Right renal cortex interstitium (tissue), 3 donors: ENCODE measurements around the gene MAPT. TPM values are rescaled to one million over a fixed set of nuclear protein-coding genes. Genes with fewer than 3 reads are reported as not detected.

Experiments used
- DNase-seq, 3 donors: peaks; one replicate each; pipeline ENCODE4 v3.0.0-alpha.2; 2013; ENCODE audit warnings: low read depth in 3 of 3, low spot score in 2 of 3
- polyA plus RNA-seq, 3 donors: library from polyadenylated mRNA; unstranded; fragments of 120-200 nt; gene quantifications; one replicate each; pipeline ENCODE4 v1.2.1, GENCODE V29; 2013; ENCODE audit not compliant: insufficient read length in 3 of 3

MAPT gene
- polyA plus RNA-seq, 3 donors: 7.7 to 11.3 (median 9.5) TPM

DNA sequence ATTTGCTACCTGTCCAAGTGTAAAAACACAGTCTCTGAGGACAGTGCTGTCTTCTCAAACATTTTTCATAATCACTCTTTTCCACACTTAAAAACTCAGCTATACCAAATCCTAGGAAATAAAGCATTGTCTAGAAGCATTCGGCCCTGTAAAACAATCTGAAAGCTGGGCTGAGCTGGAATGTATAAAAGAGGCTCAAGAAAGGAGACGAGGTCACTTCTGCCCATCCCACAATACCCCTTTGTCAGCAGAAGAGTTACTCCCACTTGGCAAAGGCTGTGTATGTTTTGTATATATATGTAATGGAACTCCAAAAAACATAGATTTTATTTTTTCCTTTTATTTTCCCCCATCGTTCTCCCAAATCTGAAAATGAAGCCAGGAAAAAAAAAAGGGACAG lies 148.6 kb downstream of the MAPT start:
- DNase-seq: no peak

DNA sequence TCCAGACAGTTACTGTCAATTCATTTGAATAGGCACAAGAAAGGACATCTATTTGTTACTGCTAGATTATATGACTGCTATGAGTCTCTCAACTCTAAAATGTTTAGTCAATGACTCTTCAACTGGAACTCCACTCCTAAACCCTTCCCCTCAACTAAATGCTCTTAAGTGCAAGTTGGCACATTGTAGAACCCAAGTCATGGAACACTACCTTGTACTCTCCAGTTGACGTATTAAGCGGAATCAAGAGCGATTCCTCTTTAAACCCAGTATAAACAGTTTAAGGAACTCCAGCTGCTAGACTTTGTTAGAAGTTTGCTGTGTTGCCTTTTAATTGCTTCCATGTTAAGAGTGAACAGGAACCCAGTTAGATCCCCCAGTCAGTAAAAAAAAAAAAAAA lies 149.3 kb downstream of the MAPT start:
- no peak for DNase-seq

DNA sequence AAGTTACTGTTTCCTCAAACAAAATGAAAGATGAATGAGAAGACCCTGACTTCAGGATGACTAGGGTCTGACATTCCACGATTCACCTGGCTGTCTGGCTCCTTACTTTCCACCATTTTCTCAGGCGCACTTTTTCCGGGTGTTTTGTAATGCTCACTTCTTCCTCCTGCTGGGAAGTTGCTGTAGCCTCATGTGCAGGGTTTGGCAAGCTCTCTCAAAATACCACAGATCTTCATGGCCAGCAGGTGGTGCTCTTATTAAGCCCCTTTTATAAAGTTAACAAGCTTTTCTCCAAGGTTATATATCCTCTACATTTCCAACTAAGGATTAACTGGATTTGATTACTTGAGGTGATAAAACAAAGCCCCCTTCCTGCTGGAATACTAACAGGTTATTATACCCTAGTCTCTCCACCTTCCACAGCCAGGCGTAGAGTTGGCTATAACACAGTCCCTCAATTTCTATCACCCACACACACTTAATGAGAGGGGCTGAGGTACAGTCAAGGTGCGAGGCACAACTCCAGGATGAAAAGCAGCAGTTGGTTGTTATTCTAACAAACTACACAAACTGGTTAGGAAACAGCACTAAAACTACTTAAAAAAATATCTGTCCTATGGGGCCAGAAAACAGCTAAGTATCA lies 150.1 kb downstream of the MAPT start:
- DNase-seq: peak; percentile 62 to 68 (median 66)

DNA sequence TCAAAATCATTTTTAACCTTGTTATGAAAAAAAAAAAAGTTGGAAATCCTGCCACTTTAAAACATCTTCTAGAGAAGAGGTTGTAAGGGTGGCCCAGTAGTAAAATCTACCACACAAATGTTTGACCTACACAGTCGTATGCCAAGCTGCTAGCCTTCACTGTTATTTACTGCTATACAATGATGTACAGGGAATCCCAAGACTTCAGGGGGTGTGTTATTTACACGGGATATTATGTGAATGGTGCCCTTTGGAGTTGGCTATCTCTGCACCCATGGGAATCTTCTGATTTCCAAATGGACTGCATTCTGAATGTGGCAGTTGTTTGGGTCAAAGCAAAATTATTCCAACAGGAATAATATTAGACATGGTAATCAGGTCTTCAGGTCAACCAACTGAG lies 150.6 kb downstream of the MAPT start:
- DNase-seq: no peak

DNA sequence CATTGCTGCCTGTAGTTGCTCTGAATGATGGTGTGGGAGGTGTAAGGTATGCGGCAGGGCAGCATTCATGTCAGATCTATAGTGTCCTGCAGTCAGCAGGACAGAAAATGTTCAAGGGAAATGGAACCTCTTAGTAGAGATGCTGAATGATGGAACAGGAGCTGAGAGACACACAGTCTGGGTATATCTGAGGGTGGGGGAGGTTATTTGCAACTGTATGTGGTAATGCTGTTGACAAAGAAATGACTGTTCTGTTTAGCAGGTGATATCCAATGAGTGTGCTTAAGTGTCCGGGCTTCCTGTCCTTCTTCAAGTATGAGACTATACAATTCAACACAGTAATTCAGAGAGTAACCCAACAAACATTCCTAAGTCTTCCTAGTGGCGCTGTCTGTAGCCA lies 151.3 kb downstream of the MAPT start:
- no peak for DNase-seq

DNA sequence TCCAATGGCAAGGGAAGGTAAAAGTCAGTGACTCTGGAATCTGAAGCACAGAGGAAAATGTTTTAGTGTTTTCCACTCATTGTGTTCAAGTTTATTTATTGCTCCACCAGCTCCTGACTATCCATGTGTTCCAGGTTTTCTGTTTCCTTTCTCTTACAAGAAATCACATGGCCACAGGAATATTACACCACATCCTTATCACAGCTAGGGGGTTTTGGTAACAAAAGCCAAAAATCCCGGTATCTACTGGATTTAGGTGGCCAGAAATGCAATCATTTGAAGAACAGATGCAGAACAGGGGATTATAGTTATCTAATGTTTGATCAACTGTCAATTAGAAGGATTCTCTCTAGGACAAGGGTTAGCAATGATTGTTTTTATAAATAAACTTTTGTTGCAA lies 152.6 kb downstream of the MAPT start:
- no peak for DNase-seq

DNA sequence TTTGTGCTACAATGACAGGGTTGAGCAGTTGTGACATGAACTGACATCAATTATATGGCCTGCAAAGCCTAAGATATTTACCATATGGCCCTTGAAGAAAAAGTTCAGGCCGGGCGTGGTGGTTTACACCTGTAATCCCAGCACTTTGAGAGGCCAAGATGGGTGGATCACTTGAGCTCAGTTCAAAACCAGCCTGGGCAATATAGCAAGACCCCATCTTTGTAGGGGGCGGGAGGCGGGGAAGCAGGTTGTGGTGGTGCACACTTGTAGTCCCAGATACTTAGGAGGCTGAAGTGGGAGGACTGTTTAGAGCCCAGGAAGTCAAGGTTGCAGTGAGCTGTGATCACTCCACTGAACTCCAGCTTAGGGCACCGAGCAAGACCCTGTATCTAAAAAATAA lies 153.0 kb downstream of the MAPT start:
- DNase-seq: no peak

DNA sequence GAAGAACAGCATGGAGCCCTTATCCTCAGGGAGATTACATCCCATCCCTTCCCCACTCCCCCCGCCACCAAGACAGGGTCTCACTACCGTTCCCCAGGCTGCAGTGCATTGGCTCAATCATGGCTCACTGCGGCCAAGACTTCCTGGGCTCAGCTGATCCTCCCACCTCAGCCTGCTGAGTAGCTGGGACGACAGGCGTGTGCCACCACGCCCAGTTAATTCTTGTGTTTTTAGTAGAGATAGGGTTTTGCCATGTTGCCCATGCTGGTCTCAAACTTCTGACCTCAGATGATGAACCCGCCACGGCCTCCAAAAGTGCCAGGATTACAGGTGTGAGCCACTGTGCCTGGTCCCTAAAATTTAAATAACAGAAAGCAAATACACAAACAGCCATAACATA lies 153.5 kb downstream of the MAPT start:
- DNase-seq: no peak

DNA sequence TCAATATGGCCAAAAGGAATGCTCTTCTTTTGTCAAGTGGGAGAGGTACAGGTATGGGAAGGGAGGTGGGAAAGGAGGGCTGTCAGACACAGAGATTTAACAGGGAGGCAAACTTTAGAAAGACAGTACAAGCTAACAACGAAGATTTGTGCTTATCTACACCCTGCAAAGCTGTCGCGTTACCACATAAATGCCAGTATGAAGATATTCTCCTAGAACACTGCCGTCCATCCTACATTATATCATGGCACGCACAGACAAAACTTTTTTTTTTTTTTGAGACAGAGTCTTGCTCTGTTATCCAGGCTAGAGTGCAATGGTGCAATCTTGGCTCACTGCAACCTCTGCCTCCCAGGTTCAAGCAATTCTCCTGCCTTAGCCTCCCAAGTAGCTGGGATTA lies 155.3 kb downstream of the MAPT start:
- no peak for DNase-seq

DNA sequence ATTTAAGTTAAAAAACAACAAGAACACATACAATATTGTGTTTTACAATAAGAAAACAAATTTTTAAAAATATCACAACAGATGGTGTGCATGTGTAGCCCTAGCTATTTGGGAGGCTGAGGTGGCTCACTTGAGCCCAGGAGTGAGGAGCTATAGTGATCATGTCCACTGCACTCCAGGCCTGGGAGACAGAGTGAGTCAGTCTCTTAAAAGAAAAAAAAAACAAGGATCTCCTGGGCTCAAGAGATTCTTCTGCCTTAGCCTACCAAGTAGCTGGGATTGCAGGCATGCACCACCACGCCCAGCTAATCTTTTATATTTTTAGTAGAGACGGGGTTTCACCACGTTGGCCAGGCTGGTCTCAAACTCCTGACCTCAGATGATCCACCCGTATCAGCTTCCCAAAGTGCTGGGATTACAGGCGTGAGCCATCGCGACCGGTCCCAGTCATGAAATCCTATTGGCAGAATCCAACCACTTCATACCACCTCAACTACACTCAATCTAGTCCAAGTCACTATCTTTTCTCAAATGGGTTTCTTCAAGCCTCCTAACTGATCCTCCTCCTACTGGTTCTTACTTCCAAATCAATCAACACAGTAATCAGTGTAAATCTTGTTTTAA lies 159.7 kb downstream of the MAPT start:
- no peak for DNase-seq

DNA sequence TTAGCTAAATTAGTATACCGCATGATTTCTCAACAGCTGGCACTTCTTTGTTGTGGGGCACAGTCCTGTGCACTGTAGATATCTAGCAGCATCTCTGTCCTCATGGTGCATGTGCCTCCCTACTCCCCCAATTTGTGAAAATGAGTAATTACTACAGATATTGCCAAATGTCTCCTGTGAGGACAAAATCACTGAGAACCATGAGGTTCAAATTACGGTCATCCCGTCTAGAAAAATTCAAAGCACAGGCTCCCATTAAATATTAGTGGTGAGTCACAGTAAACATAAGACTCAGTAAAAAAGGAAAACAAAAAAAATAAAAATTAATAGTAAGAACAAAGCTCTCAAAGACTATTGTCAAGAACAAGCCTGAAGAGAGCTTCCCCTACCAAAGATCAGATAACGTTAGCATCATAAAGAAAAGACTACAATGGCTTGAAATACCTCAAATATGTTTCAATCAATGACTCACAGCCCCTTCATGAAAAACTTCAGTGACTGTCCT lies 162.5 kb downstream of the MAPT start:
- no peak for DNase-seq

DNA sequence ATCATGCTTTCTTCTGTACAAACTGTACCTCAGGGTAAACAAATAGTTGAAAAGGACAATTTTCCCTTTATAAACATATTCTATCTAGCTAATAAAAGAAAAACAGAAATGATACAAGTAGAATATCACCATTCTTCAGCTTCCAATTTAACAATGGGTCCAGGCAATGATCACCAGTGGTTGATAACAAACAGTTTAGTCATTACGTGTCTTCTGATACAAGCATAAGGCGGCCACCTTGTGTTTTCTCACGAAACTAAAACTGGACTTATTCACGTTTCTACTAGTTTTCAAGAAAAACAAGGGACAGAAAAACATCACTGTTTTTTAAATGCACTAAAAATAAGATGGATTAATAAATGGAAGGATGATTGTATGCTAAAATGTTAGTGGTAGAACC lies 163.0 kb downstream of the MAPT start:
- no peak for DNase-seq

DNA sequence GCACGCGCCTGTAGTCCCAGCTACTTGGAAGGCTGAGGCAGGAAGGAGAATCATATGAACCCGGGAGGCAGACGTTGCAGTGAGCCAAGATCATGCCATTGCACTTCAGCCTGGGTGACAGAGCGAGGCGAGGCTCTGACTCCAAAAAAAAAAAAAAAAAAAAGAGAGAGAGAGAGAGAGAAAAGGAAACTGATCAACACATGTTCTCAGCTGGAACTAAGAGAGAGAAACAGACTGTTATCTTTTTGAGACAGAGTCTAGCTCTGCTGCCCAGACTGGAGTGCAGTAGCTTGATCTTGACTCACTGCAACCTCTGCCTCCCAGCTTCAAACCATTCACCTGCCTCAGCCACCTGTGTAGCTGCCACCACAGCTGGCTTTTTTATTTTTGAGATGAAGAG lies 165.1 kb downstream of the MAPT start:
- no peak for DNase-seq

DNA sequence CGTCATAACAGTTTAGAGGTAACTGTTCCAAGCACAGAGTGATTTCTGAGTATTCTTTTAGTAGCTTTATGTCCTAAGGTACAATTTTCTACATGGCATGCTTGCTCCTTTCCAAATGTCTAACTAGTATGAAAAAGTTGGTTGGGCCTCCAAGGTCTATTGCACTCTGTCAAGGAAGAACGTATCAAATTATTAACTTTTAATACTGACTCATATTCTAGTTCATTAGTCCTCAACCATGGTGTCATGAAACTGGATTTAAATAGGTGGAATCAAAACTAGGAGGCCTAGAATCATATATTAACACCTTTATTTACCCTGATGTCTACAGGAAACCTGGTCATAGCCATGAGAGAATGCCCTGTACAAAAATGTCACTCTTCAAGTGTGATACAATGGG lies 166.1 kb downstream of the MAPT start:
- no peak for DNase-seq

DNA sequence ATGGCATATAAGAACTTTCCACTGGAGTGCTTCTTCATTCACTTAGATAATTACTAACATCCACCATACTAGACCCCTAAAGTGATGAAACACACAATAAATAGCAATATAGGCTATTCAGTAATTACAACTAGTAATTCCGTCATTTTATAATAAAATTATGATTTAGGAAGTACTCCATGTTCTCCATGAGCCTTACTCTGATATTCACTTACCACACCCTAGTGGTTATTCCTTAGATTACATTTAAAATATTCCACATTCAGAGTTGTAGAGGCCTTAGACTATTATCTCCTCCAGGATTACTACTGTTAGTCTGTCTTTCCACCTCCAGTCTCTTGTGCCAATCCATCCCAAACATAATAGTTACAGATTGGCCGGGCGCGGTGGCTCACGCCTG lies 167.1 kb downstream of the MAPT start:
- no peak for DNase-seq

DNA sequence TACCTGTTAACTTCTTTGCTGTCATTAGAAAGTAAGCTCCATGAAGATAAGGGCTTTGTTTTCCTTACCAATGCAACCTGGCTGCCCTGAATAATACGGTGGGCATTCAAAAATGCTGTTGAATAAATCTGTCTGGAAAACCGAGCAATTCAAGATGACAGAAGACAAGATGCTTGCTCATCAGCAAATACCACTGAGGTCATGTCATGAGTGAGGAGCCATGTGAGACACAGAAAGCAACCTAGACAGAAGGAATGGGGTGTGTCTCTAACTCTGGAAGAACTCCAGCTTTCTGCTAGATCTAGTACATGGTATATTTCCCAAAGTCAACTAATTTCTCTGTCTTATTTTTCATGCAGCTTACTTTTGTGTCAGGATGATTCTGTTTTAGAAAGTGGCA lies 168.9 kb downstream of the MAPT start:
- no peak for DNase-seq

DNA sequence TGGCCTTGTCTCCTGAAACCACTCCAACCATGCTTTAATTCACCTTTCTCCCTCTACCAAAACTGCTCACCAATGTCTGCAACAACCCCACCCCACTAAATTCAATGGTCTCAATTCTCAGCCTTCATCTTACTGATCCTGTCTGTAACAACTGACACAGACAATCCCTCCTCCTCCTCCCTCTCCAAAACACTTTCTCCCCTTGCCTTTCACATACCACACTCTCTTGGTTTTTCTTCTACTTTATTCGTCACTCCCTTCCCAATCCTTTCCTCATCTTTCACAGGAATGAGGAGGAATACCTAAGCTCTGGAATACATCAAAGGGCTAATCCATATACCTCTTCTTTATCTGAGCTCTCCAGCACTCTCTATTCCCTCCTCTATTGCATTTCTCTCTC lies 170.1 kb downstream of the MAPT start:
- no peak for DNase-seq

DNA sequence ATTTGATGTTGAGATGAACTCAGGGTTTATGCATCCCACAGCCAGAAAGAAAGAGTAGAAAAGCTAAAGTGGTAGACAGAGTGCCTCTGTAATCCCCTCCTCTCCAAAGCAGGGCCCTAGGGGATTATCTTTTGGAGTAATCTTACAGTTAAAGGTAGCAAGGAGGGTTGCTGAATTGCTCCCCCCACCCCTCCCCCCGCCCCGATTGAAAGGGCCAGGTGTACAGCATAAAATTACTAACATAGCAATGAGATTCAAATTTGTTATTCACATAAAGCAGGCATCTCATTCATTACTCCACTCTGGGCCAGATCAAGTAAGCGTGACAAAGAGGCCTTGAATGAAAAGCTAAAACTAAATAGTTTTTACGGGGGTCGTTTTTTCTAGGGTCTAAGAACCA lies 177.4 kb downstream of the MAPT start:
- DNase-seq: no peak

DNA sequence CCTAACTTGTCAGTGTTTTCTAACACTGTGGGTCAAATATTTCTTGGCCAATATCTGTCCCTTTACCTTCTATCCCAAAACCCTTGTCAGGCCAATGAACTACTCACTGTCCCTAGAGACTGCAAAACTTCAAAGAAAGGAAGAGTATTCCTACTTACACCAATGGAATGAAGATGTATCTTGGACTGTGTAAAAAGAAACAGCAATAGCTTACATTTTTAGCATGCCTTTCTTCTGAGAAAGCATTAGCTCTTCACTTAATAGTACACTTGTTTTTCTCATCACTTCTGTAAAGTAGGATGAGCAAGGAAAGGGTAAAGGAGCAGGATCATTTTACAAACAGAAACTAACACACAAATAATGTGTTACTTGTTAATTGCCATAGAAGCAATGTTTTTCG lies 178.6 kb downstream of the MAPT start:
- no peak for DNase-seq

DNA sequence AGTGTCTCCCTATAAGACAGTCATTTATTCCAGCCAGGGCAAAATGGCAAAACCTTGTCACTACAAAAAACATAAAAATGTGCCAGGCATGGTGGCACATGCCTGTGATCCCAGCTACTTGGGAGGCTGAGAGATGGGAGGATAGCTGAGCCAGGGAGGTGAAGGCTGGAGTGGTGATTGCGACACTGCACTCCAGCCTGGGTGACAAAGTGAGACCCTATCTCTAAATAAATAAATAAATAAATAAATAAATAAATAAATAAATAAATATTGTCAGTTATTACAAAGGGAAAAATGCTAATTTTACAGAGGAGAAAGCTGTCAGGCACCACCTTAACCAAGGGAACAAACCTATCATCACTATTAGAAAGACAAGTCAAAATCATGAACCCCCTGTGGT lies 180.2 kb downstream of the MAPT start:
- DNase-seq: no peak
